GM12878 (cell line): Measurements from ENCODE around the gene TBPL2. TPM values are rescaled to one million over a fixed set of nuclear protein-coding genes. Genes with fewer than 3 reads are reported as not detected.

Source experiments
- ATAC-seq: fragments of 200-7000 bp; cut with Tn5 transposase; 3 replicates; pipeline ENCODE4 v1.9.1; 2020; ENCODE audit warnings: mild to moderate bottlenecking, moderate library complexity
- BruUV-seq: library from RNA; stranded (reverse); fragments of 400-500 nt; replicated peaks from 2 replicates; lab custom pipeline; 2021; lab: Mats Ljungman, UMichigan
- CTCF ChIA-PET: fragments of 300-600 bp; sonication (Branson Sonifier 250); formaldehyde crosslinking; extraction: SDS; loops from one replicate; lab custom pipeline; 2021; ENCODE audit warnings: inconsistent platforms; lab: Yijun Ruan, JAX
- POLR2A ChIA-PET: fragments of 350-600 bp; formaldehyde crosslinking; extraction: SDS; loops from one replicate; lab custom pipeline; 2021; ENCODE audit warnings: inconsistent platforms; lab: Charles Lee
- RAD21 ChIA-PET: fragments of 300-600 bp; sonication (Branson Sonifier 250); formaldehyde crosslinking; loops from one replicate; lab custom pipeline; 2023; ENCODE audit warnings: antibody characterized with exemption; ENCODE audit not compliant: unreplicated experiment; lab: Charles Lee
- SMC1A ChIA-PET: fragments of 300-600 bp; sonication (Branson Sonifier 250); formaldehyde crosslinking; loops from one replicate; lab custom pipeline; 2023; ENCODE audit not compliant: unreplicated experiment, uncharacterized antibody; lab: Charles Lee
- DNase-seq: peaks from one replicate; pipeline ENCODE4 v3.0.0-alpha.2; 2011; ENCODE audit warnings: low read depth, low spot score
- FAIRE-seq: peaks from 3 replicates; lab custom pipeline; 2011; peaks lifted over from hg19 to GRCh38; lab: Jason Lieb, UNC
- H2AFZ ChIP-seq: 2 replicates; pipeline ENCODE4 v1.6.0; 2011; ENCODE audit warnings: low read depth, low read length, control low read depth; ENCODE audit not compliant: control insufficient read depth
- H3K27ac ChIP-seq: 2 replicates; pipeline ENCODE4 v1.5.1; 2011; ENCODE audit warnings: control low read depth; ENCODE audit not compliant: control insufficient read depth, insufficient read depth
- H3K27me3 ChIP-seq, 2 experiments: replicated peaks in 1 of 2; 2 replicates each; pipeline versions ENCODE4 v1.6.0 to v1.6.1; 2011; ENCODE audit warnings: low read length in 1 of 2; ENCODE audit not compliant: control insufficient read depth in 2 of 2, insufficient read depth in 2 of 2
- H3K36me3 ChIP-seq, 2 experiments: 2 replicates each; pipeline ENCODE4 v1.5.1; 2011; ENCODE audit warnings: low read length in 1 of 2; ENCODE audit not compliant: control insufficient read depth in 2 of 2, insufficient read depth in 2 of 2
- H3K4me1 ChIP-seq: 2 replicates; pipeline ENCODE4 v1.6.1; 2011; ENCODE audit warnings: mild to moderate bottlenecking, low read length, moderate library complexity, mixed read lengths; ENCODE audit not compliant: control insufficient read depth, insufficient read depth
- H3K4me2 ChIP-seq: 2 replicates; pipeline ENCODE4 v1.6.0; 2011; ENCODE audit warnings: control low read depth; ENCODE audit not compliant: control insufficient read depth, insufficient read depth
- H3K4me3 ChIP-seq: fragments of 200-600 bp; sonication (generic); 2 replicates; pipeline ENCODE4 v1.5.1; 2016
- H3K79me2 ChIP-seq: 2 replicates; pipeline ENCODE4 v1.6.0; 2011; ENCODE audit warnings: low read length; ENCODE audit not compliant: control insufficient read depth, insufficient read depth
- H3K9ac ChIP-seq: 2 replicates; pipeline ENCODE4 v1.8.0; 2011; ENCODE audit warnings: low read length, control low read depth, mixed read lengths; ENCODE audit not compliant: control insufficient read depth, insufficient read depth
- H3K9me3 ChIP-seq: replicated peaks from 3 replicates; pipeline ENCODE4 v1.5.1; 2011; ENCODE audit warnings: mild to moderate bottlenecking, low read length; ENCODE audit not compliant: control insufficient read depth, insufficient read depth
- H4K20me1 ChIP-seq: 2 replicates; pipeline ENCODE4 v1.6.0; 2011; ENCODE audit not compliant: control insufficient read depth, insufficient read depth
- BCL11A ChIP-seq: IDR thresholded peaks from 2 replicates; pipeline ENCODE4 v1.6.1; 2011; ENCODE audit warnings: low read depth, low read length
- CREM ChIP-seq: IDR thresholded peaks from 2 replicates; pipeline ENCODE4 v1.6.1; 2014; ENCODE audit warnings: antibody characterized with exemption, low read depth
- LARP7 ChIP-seq: fragments of 450-650 bp; IDR thresholded peaks from 2 replicates; pipeline ENCODE4 v1.6.1; 2017; ENCODE audit warnings: mild to moderate bottlenecking
- NFYA ChIP-seq: IDR thresholded peaks from 2 replicates; pipeline ENCODE4 v1.6.1; 2011; ENCODE audit warnings: low read depth, mild to moderate bottlenecking, low read length, improper control_type of control experiment, borderline replicate concordance
- RBBP5 ChIP-seq: fragments of 200-600 bp; sonication (generic); conservative IDR thresholded peaks from 2 replicates; pipeline ENCODE4 v1.6.1; 2016
- SPI1 ChIP-seq: IDR thresholded peaks from 2 replicates; pipeline ENCODE4 v1.6.1; 2011; ENCODE audit warnings: low read depth, mild to moderate bottlenecking, low read length, moderate library complexity, borderline replicate concordance; ENCODE audit not compliant: insufficient read depth
- SRF ChIP-seq, 2 experiments: IDR thresholded peaks; 2 replicates each; pipeline ENCODE4 v1.6.1; 2011; ENCODE audit warnings: low read depth in 2 of 2, low read length in 2 of 2, mild to moderate bottlenecking in 1 of 2, moderate library complexity in 1 of 2
- WGBS: methylation state at CpG from one replicate; pipeline ENCODE4 v1.1.6; 2016; ENCODE audit warnings: low lambda C conversion rate; ENCODE audit not compliant: insufficient replicate concordance, insufficient coverage; ENCODE audit errors: missing lambda C conversion rate; 5-methylcytosine and 5-hydroxymethylcytosine counted together
- in situ Hi-C: fragments of 300-500 bp; cut with MboI; formaldehyde crosslinking; loops from 9 replicates; pipeline ENCODE4 v1.14.3; 2018; ENCODE audit warnings: mixed read lengths
- intact Hi-C: fragments of 100-400 bp; cut with micrococcal nuclease; formaldehyde crosslinking; loops from one replicate; pipeline ENCODE4 v1.14.2; 2022; ENCODE audit not compliant: unreplicated experiment
- polyA plus RNA-seq, 11 experiments: library from polyadenylated mRNA; depleted of rRNA in 4 of 11; unstranded in 6 of 11; stranded (reverse) in 5 of 11; fragments of >200 nt; fragmentation: Nextera tagmentation in 4 of 11; fragmentation: Illumina TruSeq in 1 of 11; extraction: Ambion mirVana in 4 of 11; extraction: Trizol in 1 of 11; gene quantifications; 1 replicate in 1 of 11; 2 replicates in 10 of 11; pipeline versions ENCODE4 v1.2.1 to v1.2.3, GENCODE V29; 2011 to 2016; ENCODE audit warnings: inconsistent platforms in 2 of 11, missing spikeins in 2 of 11, low read depth in 1 of 11
- total RNA-seq, 4 experiments: library from RNA; depleted of rRNA in 3 of 4; stranded (reverse); fragments of >200 nt in 3 of 4; fragmentation: Illumina TruSeq in 1 of 4; extraction: Trizol in 1 of 4; gene quantifications; 2 replicates each; pipeline versions ENCODE4 v1.2.1 to v1.2.3, GENCODE V29; 2013 to 2021
- TF ChIP-seq, protein P1 (sequence below): IDR thresholded peaks from 2 replicates; pipeline ENCODE4 v1.6.1; 2012; ENCODE audit warnings: low read depth, low read length, improper control_type of control experiment
- TF ChIP-seq, protein P2 (sequence below): IDR thresholded peaks from 2 replicates; pipeline ENCODE4 v1.6.1; 2011; ENCODE audit warnings: low read depth, low read length, improper control_type of control experiment, borderline replicate concordance

TBPL2 gene
- total and polyA plus RNA-seq, 10 of the 15 experiments (the other 5 are each of a cell fraction or from before 2014, with no cell fraction given): 0.41 TPM; not detected in 9

GRCh38 chr14:55401751-55402150 is 38.7 kb downstream of the TBPL2 start:
- POLR2A ChIA-PET: no interaction called here
- Histone ChIP-seq H2AFZ (no peak overlapping the region), H3K36me3 (no peaks in the 10 kb centered on the region; a peak in 1 of 4 replicates), H4K20me1 (no peaks in the 10 kb centered on the region), H3K4me2 (no peak overlapping the region), H3K4me1 (peaks cover 5% of the 10 kb centered on the region; the same call in 1 of the 2 replicates), H3K9ac (no peak overlapping the region), H3K27ac (no peak overlapping the region), H3K9me3 (no peaks in the 10 kb centered on the region), H3K27me3 (no peaks in the 10 kb centered on the region), H3K4me3 (no peak overlapping the region), H3K79me2 (no peaks in the 10 kb centered on the region; the same call in 1 of the 2 replicates)
- SMC1A ChIA-PET: no interaction called here
- FAIRE-seq (no peak), ATAC-seq (no peak), DNase-seq (no peak)
- no TSS peak for BruUV-seq
- in situ Hi-C loops (no loop called here), intact Hi-C loops (no loop called here)
- TF ChIP-seq SPI1 (no peak), RBBP5 (no peak), BCL11A (no peak), LARP7 (no peak), NFYA (no peak), SRF (IDR thresholded peaks at IDR 0.05; ENCODE audit: low read depth in 2 of 2, low read length in 2 of 2) (no peak), CREM (no peak)
- TF ChIP-seq, protein P1, sequence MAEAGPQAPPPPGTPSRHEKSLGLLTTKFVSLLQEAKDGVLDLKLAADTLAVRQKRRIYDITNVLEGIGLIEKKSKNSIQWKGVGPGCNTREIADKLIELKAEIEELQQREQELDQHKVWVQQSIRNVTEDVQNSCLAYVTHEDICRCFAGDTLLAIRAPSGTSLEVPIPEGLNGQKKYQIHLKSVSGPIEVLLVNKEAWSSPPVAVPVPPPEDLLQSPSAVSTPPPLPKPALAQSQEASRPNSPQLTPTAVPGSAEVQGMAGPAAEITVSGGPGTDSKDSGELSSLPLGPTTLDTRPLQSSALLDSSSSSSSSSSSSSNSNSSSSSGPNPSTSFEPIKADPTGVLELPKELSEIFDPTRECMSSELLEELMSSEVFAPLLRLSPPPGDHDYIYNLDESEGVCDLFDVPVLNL: no peak
- TF ChIP-seq, protein P2, sequence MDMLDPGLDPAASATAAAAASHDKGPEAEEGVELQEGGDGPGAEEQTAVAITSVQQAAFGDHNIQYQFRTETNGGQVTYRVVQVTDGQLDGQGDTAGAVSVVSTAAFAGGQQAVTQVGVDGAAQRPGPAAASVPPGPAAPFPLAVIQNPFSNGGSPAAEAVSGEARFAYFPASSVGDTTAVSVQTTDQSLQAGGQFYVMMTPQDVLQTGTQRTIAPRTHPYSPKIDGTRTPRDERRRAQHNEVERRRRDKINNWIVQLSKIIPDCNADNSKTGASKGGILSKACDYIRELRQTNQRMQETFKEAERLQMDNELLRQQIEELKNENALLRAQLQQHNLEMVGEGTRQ: no peak
- RAD21 ChIA-PET: no interaction called here
- WGBS: 79% methylated on average over 6 of the region's 6 CpGs
- CTCF ChIA-PET: no interaction called here
